ENCODE results near the gene ERICH6. TPM values are rescaled to one million over a fixed set of nuclear protein-coding genes. Genes with fewer than 3 reads are reported as not detected.

The ERICH6 gene
- total RNA-seq, 4 donors from 2014 or later, result not detected

GRCh38 chr3:150729682-150730360 is 26.1 kb upstream of the ERICH6 start:
- WGBS, 2 donors (ENCODE audit: low coverage in 1 of 2), result 93% methylated on average over 8 to 9 of the region's 9 CpGs
- H3K9me3 ChIP-seq, result no peaks in the 10 kb centered on the region
- in situ Hi-C loops (cut with MboI; ENCODE audit: low pct_ligation_motif_present in 1 of 4, low pct_unique_long_range_greater_than_20kb in 1 of 4, low sequenced_read_pairs in 3 of 4), result loop anchor here in 3 of 4 donors (10.0 kb wide), 1 partner anchor 55 kb away; no protein-coding TSS in a partner anchor

GRCh38 chr3:150727653-150728502 is 24.2 kb upstream of the ERICH6 start:
- peak; percentile 35 for DNase-seq
- H3K4me3 ChIP-seq, result no peak overlapping the region
- peaks cover 0 to 16% (median 6%) of the 10 kb centered on the region in 4 donors for H3K4me1 ChIP-seq
- H3K27ac ChIP-seq, result peak overlapping the region; percentile 20 to 46 (median 32)
- intact Hi-C loops (cut with DNase I; ENCODE audit: low total_unique reads), result loop anchor here (10.0 kb wide), 2 partner anchors 47 to 417 kb away; no protein-coding TSS in a partner anchor
- H3K27me3 ChIP-seq, result no peaks in the 10 kb centered on the region
- WGBS, 2 donors (ENCODE audit: low coverage in 1 of 2), result 73 to 84% methylated on average over 3 to 19 of the region's 19 CpGs
- TF ChIP-seq POLR2A (IDR thresholded peaks at IDR 0.05) (peak; percentile 35), CTCF (IDR thresholded peaks at IDR 0.05) (no peak), EP300 (IDR thresholded peaks at IDR 0.05; ENCODE audit: low read depth) (no peak), POLR2AphosphoS5 (IDR thresholded peaks at IDR 0.05) (peak in 2 of 3 donors; percentile 22 to 30)
- in situ Hi-C loops (cut with MboI; ENCODE audit: low pct_ligation_motif_present in 1 of 4, low pct_unique_long_range_greater_than_20kb in 1 of 4, low sequenced_read_pairs in 3 of 4), result loop anchor here in 3 of 4 donors (10.0 kb wide), 1 partner anchor 57 kb away; no protein-coding TSS in a partner anchor
- H3K9me3 ChIP-seq, result no peaks in the 10 kb centered on the region
- H3K36me3 ChIP-seq, result no peaks in the 10 kb centered on the region

More at GRCh38 chr3:150729682-150730360, 26.1 kb upstream of the ERICH6 start:
- TF ChIP-seq POLR2A (IDR thresholded peaks at IDR 0.05) (no peak), CTCF (IDR thresholded peaks at IDR 0.05) (no peak), EP300 (IDR thresholded peaks at IDR 0.05; ENCODE audit: low read depth) (no peak), POLR2AphosphoS5 (IDR thresholded peaks at IDR 0.05) (no peak)
- no peaks in the 10 kb centered on the region for H3K36me3 ChIP-seq
- H3K4me1 ChIP-seq, result peaks cover 0 to 13% (median 4%) of the 10 kb centered on the region in 4 donors
- H3K27ac ChIP-seq, result no peak overlapping the region
- no peak overlapping the region for H3K4me3 ChIP-seq
- H3K27me3 ChIP-seq, result no peaks in the 10 kb centered on the region
- DNase-seq, result no peak
- intact Hi-C loops (cut with DNase I; ENCODE audit: low total_unique reads), result loop anchor here (10.0 kb wide), 2 partner anchors 45 to 415 kb away; no protein-coding TSS in a partner anchor

GRCh38 chr3:150725548-150725947 is 21.8 kb upstream of the ERICH6 start:
- H3K4me3 ChIP-seq, result no peak overlapping the region
- H3K36me3 ChIP-seq, result no peaks in the 10 kb centered on the region
- TF ChIP-seq EP300 (IDR thresholded peaks at IDR 0.05; ENCODE audit: low read depth) (no peak), POLR2AphosphoS5 (IDR thresholded peaks at IDR 0.05) (peak in 2 of 3 donors; percentile 21 to 25), POLR2A (IDR thresholded peaks at IDR 0.05) (no peak), CTCF (IDR thresholded peaks at IDR 0.05) (peak in 1 of 5 experiments; percentile 37)
- peaks cover 0 to 21% (median 8%) of the 10 kb centered on the region in 4 donors for H3K4me1 ChIP-seq
- peak; percentile 75 for DNase-seq
- H3K9me3 ChIP-seq, result no peaks in the 10 kb centered on the region
- intact Hi-C loops (cut with DNase I; ENCODE audit: low total_unique reads) (loop anchor here (10.0 kb wide), 2 partner anchors 49 to 419 kb away; no protein-coding TSS in a partner anchor), in situ Hi-C loops (cut with MboI; ENCODE audit: low pct_ligation_motif_present in 1 of 4, low pct_unique_long_range_greater_than_20kb in 1 of 4, low sequenced_read_pairs in 3 of 4) (loop anchor here in 3 of 4 donors (10.0 kb wide), 1 partner anchor 59 kb away; no protein-coding TSS in a partner anchor)
- 39 to 61% methylated on average over 3 to 7 of the region's 7 CpGs for WGBS, 2 donors (ENCODE audit: low coverage in 1 of 2)
- no peaks in the 10 kb centered on the region for H3K27me3 ChIP-seq
- H3K27ac ChIP-seq, result peak overlapping the region in 3 of 4 donors; percentile 42 to 71 (median 61)
